Astrocyte of the hippocampus (primary cell): ENCODE results near the gene FAM24A.

Source experiments
- DNase-seq: peaks from one replicate; pipeline ENCODE4 v3.0.0; 2011; ENCODE audit warnings: low read depth, low spot score

Gene FAM24A

GRCh38 chr10:122930140-122930539, 19.7 kb downstream of the FAM24A start:
- DNase-seq = no peak

- DNase-seq = no peak
Measured at GRCh38 chr10:122931088-122931906, 20.9 kb downstream of the FAM24A start.

- DNase-seq = no peak
Measured at GRCh38 chr10:122939133-122939855, 28.9 kb downstream of the FAM24A start.

GRCh38 chr10:122939856-122940543, 29.6 kb downstream of the FAM24A start:
- peak; percentile 19 for DNase-seq

- DNase-seq = no peak
Measured at GRCh38 chr10:122949296-122949695, 38.9 kb downstream of the FAM24A start.

- peak; percentile 99 for DNase-seq
Measured at GRCh38 chr10:122953902-122954730, 43.7 kb downstream of the FAM24A start, which contains the start of gene C10orf88. Gene C10orf88 (minus strand): TSS chr10:122954227. CDS start chr10:122954178, 49 bp downstream.

- no peak for DNase-seq
Measured at GRCh38 chr10:122954731-122955050, 44.3 kb downstream of the FAM24A start.

- DNase-seq = no peak
Measured at GRCh38 chr10:122955892-122956291, 45.5 kb downstream of the FAM24A start.

- DNase-seq = no peak
Measured at GRCh38 chr10:122957474-122957873, 47.1 kb downstream of the FAM24A start.

- DNase-seq = no peak
Measured at GRCh38 chr10:122962405-122962804, 52.0 kb downstream of the FAM24A start.
